HFFc6 (cell line): ENCODE data around the gene DEFB114. TPM values are rescaled to one million over a fixed set of nuclear protein-coding genes. Genes with fewer than 3 reads are reported as not detected.

Experiments used
- DNase-seq: peaks from one replicate; pipeline ENCODE4 v3.0.0-alpha.2; 2018
- H3K27ac Mint-ChIP-seq: 2 replicates; pipeline ENCODE4 v1.8.0; 2020; ENCODE audit warnings: mild to moderate bottlenecking, mixed read lengths
- H3K27me3 Mint-ChIP-seq: 2 replicates; pipeline ENCODE4 v1.8.0; 2021; ENCODE audit warnings: mild to moderate bottlenecking, moderate library complexity, mixed read lengths; ENCODE audit not compliant: insufficient read depth
- H3K36me3 Mint-ChIP-seq: 2 replicates; pipeline ENCODE4 v1.8.0; 2021; ENCODE audit warnings: low read depth, mixed read lengths
- H3K4me1 Mint-ChIP-seq: 2 replicates; pipeline ENCODE4 v1.8.0; 2020; ENCODE audit warnings: low read depth, mixed read lengths
- H3K4me3 Mint-ChIP-seq: 2 replicates; pipeline ENCODE4 v1.8.0; 2020; ENCODE audit warnings: mild to moderate bottlenecking, moderate library complexity, mixed read lengths
- H3K9me3 Mint-ChIP-seq: 2 replicates; pipeline ENCODE4 v1.8.0; 2020; ENCODE audit warnings: mild to moderate bottlenecking, mixed read lengths
- CTCF ChIP-seq: fragments of 200-600 bp; sonication (generic); IDR thresholded peaks from 2 replicates; pipeline ENCODE4 v1.5.0; 2021; ENCODE audit warnings: antibody characterized with exemption, mild to moderate bottlenecking
- total RNA-seq, 6 experiments: library from RNA; stranded (reverse); fragmentation: NEBNext Ultra II Directional; extraction: Animal tissue kit (Norgen Biotek cat#: 25700); gene quantifications; 2 replicates in 1 of 6; 3 replicates in 5 of 6; pipeline ENCODE4 v1.2.3, GENCODE V29; 2021

DEFB114 gene
- total RNA-seq, 6 experiments from 2014 or later: not detected

- Mint-ChIP-seq H3K27ac (no peak overlapping the region), H3K9me3 (peaks cover 17% of the 10 kb centered on the region), H3K36me3 (0 out of 2 replicates have a peak, but pooled peaks cover 4% of the 10 kb centered on the region), H3K4me1 (no peaks in the 10 kb centered on the region), H3K4me3 (no peak overlapping the region), H3K27me3 (no peaks in the 10 kb centered on the region)
- TF ChIP-seq CTCF: no peak
- DNase-seq: no peak
Observed at GRCh38 chr6:49912196-49912595, 51.8 kb downstream of the DEFB114 start.

- no peak overlapping the region for H3K4me3 Mint-ChIP-seq
Observed at GRCh38 chr6:49911252-49911651, 52.7 kb downstream of the DEFB114 start.

More at GRCh38 chr6:49911252-49911651, 52.7 kb downstream of the DEFB114 start:
- Mint-ChIP-seq H3K36me3 (0 out of 2 replicates have a peak, but pooled peaks cover 4% of the 10 kb centered on the region), H3K27me3 (no peaks in the 10 kb centered on the region; the same call in 1 of the 2 replicates), H3K4me1 (no peaks in the 10 kb centered on the region), H3K27ac (no peak overlapping the region), H3K9me3 (peaks cover 14% of the 10 kb centered on the region)
- no peak for TF ChIP-seq CTCF
- DNase-seq: no peak

Other genes with a start within 250 kb of the DEFB114 start
- not detected for gene CRISP3, start 219.8 kb downstream of the DEFB114 start, total RNA-seq
- gene PGK2, start 176.9 kb downstream of the DEFB114 start, total RNA-seq: not detected
- not detected for gene CRISP1, start 97.6 kb downstream of the DEFB114 start, total RNA-seq
- not detected for gene DEFB113, start 5.5 kb upstream of the DEFB114 start, total RNA-seq
- gene DEFB110, start 57.8 kb upstream of the DEFB114 start, total RNA-seq: not detected
- gene DEFB112, start 85.8 kb upstream of the DEFB114 start, total RNA-seq: not detected